ENCODE data around the gene PDE6A.

PDE6A gene

GRCh38 chr5:149839761-149840160 is 104.8 kb downstream of the PDE6A start:
- Histone ChIP-seq H3K4me2 (ENCODE audit: low read length) (no peak overlapping the region), H3K79me2 (ENCODE audit: low read length) (no peaks in the 10 kb centered on the region), H3K27me3 (ENCODE audit: low read depth, low read length) (no peaks in the 10 kb centered on the region), H3K9ac (ENCODE audit: low read length) (no peak overlapping the region), H3K27ac (ENCODE audit: low read length) (no peak overlapping the region), H2AFZ (ENCODE audit: low read depth, low read length) (no peak overlapping the region), H3K36me3 (replicated peaks; ENCODE audit: low read depth, low read length) (no peaks in the 10 kb centered on the region), H3K4me3 (ENCODE audit: low read length) (no peak overlapping the region), H3K4me1 (ENCODE audit: low read length) (no peaks in the 10 kb centered on the region), H3K9me3 (ENCODE audit: insufficient read depth, low read length) (no peaks in the 10 kb centered on the region), H4K20me1 (ENCODE audit: insufficient read depth, low read length) (no peaks in the 10 kb centered on the region)
- TF ChIP-seq CTCF (IDR thresholded peaks at IDR 0.05; ENCODE audit: low read depth, low read length) (no peak), EZH2phosphoT487 (IDR thresholded peaks at IDR 0.05; ENCODE audit: low read depth) (no peak)

- no peaks in the 10 kb centered on the region for H3K27me3 ChIP-seq (ENCODE audit: low read depth, low read length)
- H3K9me3 ChIP-seq (ENCODE audit: insufficient read depth, low read length) = no peaks in the 10 kb centered on the region
- no peak overlapping the region for H2AFZ ChIP-seq (ENCODE audit: low read depth, low read length)
- no peak overlapping the region for H3K27ac ChIP-seq (ENCODE audit: low read length)
- no peaks in the 10 kb centered on the region for H3K36me3 ChIP-seq (replicated peaks; ENCODE audit: low read depth, low read length)
- H3K4me3 ChIP-seq (ENCODE audit: low read length) = no peak overlapping the region
- no peaks in the 10 kb centered on the region for H3K79me2 ChIP-seq (ENCODE audit: low read length)
- no peaks in the 10 kb centered on the region for H3K4me1 ChIP-seq (ENCODE audit: low read length)
- H3K9ac ChIP-seq (ENCODE audit: low read length) = no peak overlapping the region
- H3K4me2 ChIP-seq (ENCODE audit: low read length) = no peak overlapping the region
- H4K20me1 ChIP-seq (ENCODE audit: insufficient read depth, low read length) = no peaks in the 10 kb centered on the region
- TF ChIP-seq CTCF (IDR thresholded peaks at IDR 0.05; ENCODE audit: low read depth, low read length) = no peak
- TF ChIP-seq EZH2phosphoT487 (IDR thresholded peaks at IDR 0.05; ENCODE audit: low read depth) = no peak
Measured at GRCh38 chr5:149838881-149839739, 105.5 kb downstream of the PDE6A start.

GRCh38 chr5:149837680-149838269 is 106.8 kb downstream of the PDE6A start:
- Histone ChIP-seq H3K4me3 (ENCODE audit: low read length) (no peak overlapping the region), H3K36me3 (replicated peaks; ENCODE audit: low read depth, low read length) (no peaks in the 10 kb centered on the region), H4K20me1 (ENCODE audit: insufficient read depth, low read length) (no peaks in the 10 kb centered on the region), H3K9ac (ENCODE audit: low read length) (no peak overlapping the region), H3K9me3 (ENCODE audit: insufficient read depth, low read length) (no peaks in the 10 kb centered on the region), H2AFZ (ENCODE audit: low read depth, low read length) (no peak overlapping the region), H3K4me1 (ENCODE audit: low read length) (no peaks in the 10 kb centered on the region), H3K4me2 (ENCODE audit: low read length) (no peak overlapping the region), H3K27ac (ENCODE audit: low read length) (no peak overlapping the region), H3K79me2 (ENCODE audit: low read length) (no peaks in the 10 kb centered on the region), H3K27me3 (ENCODE audit: low read depth, low read length) (no peaks in the 10 kb centered on the region)
- peak; percentile 43 for TF ChIP-seq CTCF (IDR thresholded peaks at IDR 0.05; ENCODE audit: low read depth, low read length)
- TF ChIP-seq EZH2phosphoT487 (IDR thresholded peaks at IDR 0.05; ENCODE audit: low read depth) = no peak

- Histone ChIP-seq H3K36me3 (replicated peaks; ENCODE audit: low read depth, low read length) (no peaks in the 10 kb centered on the region), H3K9me3 (ENCODE audit: insufficient read depth, low read length) (no peaks in the 10 kb centered on the region), H3K79me2 (ENCODE audit: low read length) (no peaks in the 10 kb centered on the region), H3K4me3 (ENCODE audit: low read length) (no peak overlapping the region), H2AFZ (ENCODE audit: low read depth, low read length) (no peak overlapping the region), H3K4me1 (ENCODE audit: low read length) (peaks cover 3% of the 10 kb centered on the region), H4K20me1 (ENCODE audit: insufficient read depth, low read length) (no peaks in the 10 kb centered on the region), H3K27ac (ENCODE audit: low read length) (no peak overlapping the region), H3K4me2 (ENCODE audit: low read length) (no peak overlapping the region), H3K9ac (ENCODE audit: low read length) (no peak overlapping the region), H3K27me3 (ENCODE audit: low read depth, low read length) (no peaks in the 10 kb centered on the region)
- TF ChIP-seq EZH2phosphoT487 (IDR thresholded peaks at IDR 0.05; ENCODE audit: low read depth) (no peak), CTCF (IDR thresholded peaks at IDR 0.05; ENCODE audit: low read depth, low read length) (no peak)
Measured at GRCh38 chr5:149836451-149837139, 108.0 kb downstream of the PDE6A start.
